Osteocyte (in vitro differentiated cells): Measurements from ENCODE around the gene VWA1. TPM values are rescaled to one million over a fixed set of nuclear protein-coding genes. Genes with fewer than 3 reads are reported as not detected.

Source experiments
- DNase-seq: peaks from one replicate; pipeline ENCODE4 v3.0.0; 2021; ENCODE audit warnings: mixed read lengths; ENCODE audit not compliant: unreplicated experiment; ENCODE audit errors: extremely low spot score
- H3K27ac Mint-ChIP-seq: one replicate; pipeline ENCODE4 v1.8.0; 2021; ENCODE audit warnings: mild to moderate bottlenecking, mixed read lengths; ENCODE audit not compliant: unreplicated experiment
- H3K27me3 Mint-ChIP-seq: one replicate; pipeline ENCODE4 v1.8.0; 2021; ENCODE audit warnings: mixed read lengths; ENCODE audit not compliant: unreplicated experiment
- H3K36me3 Mint-ChIP-seq: one replicate; pipeline ENCODE4 v1.8.0; 2021; ENCODE audit warnings: mixed read lengths; ENCODE audit not compliant: unreplicated experiment
- H3K4me1 Mint-ChIP-seq: one replicate; pipeline ENCODE4 v1.8.0; 2021; ENCODE audit warnings: mixed read lengths; ENCODE audit not compliant: unreplicated experiment
- H3K4me3 Mint-ChIP-seq: one replicate; pipeline ENCODE4 v1.8.0; 2021; ENCODE audit warnings: mild to moderate bottlenecking, moderate library complexity, mixed read lengths; ENCODE audit not compliant: unreplicated experiment
- H3K9me3 Mint-ChIP-seq: one replicate; pipeline ENCODE4 v1.8.0; 2021; ENCODE audit warnings: mixed read lengths; ENCODE audit not compliant: unreplicated experiment
- total RNA-seq: library from RNA; stranded (reverse); gene quantifications from 2 replicates; pipeline ENCODE4 v1.2.1, GENCODE V29; 2021
- TF ChIP-seq, protein P1 (sequence below): fragments of 200-600 bp; sonication (generic); IDR thresholded peaks from 2 replicates; pipeline ENCODE4 v1.5.0; 2021; ENCODE audit warnings: antibody characterized with exemption, mild to moderate bottlenecking, moderate library complexity

VWA1 gene
- total RNA-seq, 1 donor from 2014 or later = 17.5 TPM

GRCh38 chr1:1487701-1488100, 52.2 kb downstream of the VWA1 start:
- DNase-seq = no peak
- no peak overlapping the region for H3K4me3 Mint-ChIP-seq
- H3K36me3 Mint-ChIP-seq = peaks cover 28% of the 10 kb centered on the region
- TF ChIP-seq, protein P1, sequence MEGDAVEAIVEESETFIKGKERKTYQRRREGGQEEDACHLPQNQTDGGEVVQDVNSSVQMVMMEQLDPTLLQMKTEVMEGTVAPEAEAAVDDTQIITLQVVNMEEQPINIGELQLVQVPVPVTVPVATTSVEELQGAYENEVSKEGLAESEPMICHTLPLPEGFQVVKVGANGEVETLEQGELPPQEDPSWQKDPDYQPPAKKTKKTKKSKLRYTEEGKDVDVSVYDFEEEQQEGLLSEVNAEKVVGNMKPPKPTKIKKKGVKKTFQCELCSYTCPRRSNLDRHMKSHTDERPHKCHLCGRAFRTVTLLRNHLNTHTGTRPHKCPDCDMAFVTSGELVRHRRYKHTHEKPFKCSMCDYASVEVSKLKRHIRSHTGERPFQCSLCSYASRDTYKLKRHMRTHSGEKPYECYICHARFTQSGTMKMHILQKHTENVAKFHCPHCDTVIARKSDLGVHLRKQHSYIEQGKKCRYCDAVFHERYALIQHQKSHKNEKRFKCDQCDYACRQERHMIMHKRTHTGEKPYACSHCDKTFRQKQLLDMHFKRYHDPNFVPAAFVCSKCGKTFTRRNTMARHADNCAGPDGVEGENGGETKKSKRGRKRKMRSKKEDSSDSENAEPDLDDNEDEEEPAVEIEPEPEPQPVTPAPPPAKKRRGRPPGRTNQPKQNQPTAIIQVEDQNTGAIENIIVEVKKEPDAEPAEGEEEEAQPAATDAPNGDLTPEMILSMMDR = no peak
- H3K4me1 Mint-ChIP-seq = no peaks in the 10 kb centered on the region
- H3K9me3 Mint-ChIP-seq = no peaks in the 10 kb centered on the region
- no peak overlapping the region for H3K27ac Mint-ChIP-seq
- no peaks in the 10 kb centered on the region for H3K27me3 Mint-ChIP-seq

DNA sequence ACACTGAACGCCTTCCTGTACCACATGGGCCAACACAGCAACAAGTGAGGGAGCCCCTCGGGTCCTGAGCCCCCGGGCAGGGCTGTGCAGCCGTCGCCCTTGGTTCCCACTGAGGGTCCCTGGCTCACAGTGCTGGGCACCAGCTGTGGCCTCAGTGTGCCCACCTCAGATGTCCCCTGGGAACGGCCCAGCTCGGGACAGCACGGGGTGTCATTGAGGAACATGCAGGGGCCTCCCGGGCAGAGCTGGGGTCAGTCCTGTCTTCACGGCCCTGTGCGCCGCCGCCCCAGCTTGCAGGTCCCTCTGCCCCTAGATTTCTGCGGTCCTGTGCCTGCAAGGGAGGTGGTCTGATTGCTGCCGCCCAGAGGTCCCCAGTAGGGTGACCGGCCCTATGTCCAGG, 53.7 kb downstream of the VWA1 start:
- Mint-ChIP-seq H3K27ac (no peak overlapping the region), H3K36me3 (peaks cover 38% of the 10 kb centered on the region), H3K4me3 (no peak overlapping the region), H3K9me3 (no peaks in the 10 kb centered on the region), H3K27me3 (no peaks in the 10 kb centered on the region), H3K4me1 (no peaks in the 10 kb centered on the region)
- TF ChIP-seq, protein P1 = no peak
- DNase-seq = no peak

GRCh38 chr1:1489861-1490260, 54.4 kb downstream of the VWA1 start:
- no peaks in the 10 kb centered on the region for H3K4me1 Mint-ChIP-seq
- H3K27me3 Mint-ChIP-seq = no peaks in the 10 kb centered on the region

GRCh38 chr1:1490633-1491230, 55.2 kb downstream of the VWA1 start:
- TF ChIP-seq, protein P1 = no peak
- peaks cover 38% of the 10 kb centered on the region for H3K36me3 Mint-ChIP-seq
- H3K4me1 Mint-ChIP-seq = no peaks in the 10 kb centered on the region
- no peak for DNase-seq
- no peak overlapping the region for H3K4me3 Mint-ChIP-seq
- no peaks in the 10 kb centered on the region for H3K27me3 Mint-ChIP-seq
- H3K9me3 Mint-ChIP-seq = no peaks in the 10 kb centered on the region
- no peak overlapping the region for H3K27ac Mint-ChIP-seq

More at GRCh38 chr1:1489861-1490260, 54.4 kb downstream of the VWA1 start:
- DNase-seq = no peak
- H3K27ac Mint-ChIP-seq = no peak overlapping the region
- H3K9me3 Mint-ChIP-seq = no peaks in the 10 kb centered on the region
- no peak overlapping the region for H3K4me3 Mint-ChIP-seq
- H3K36me3 Mint-ChIP-seq = peaks cover 38% of the 10 kb centered on the region
- TF ChIP-seq, protein P1 = no peak

GRCh38 chr1:1491601-1492000, 56.1 kb downstream of the VWA1 start:
- no peak overlapping the region for H3K27ac Mint-ChIP-seq
- H3K36me3 Mint-ChIP-seq = peaks cover 38% of the 10 kb centered on the region
- no peaks in the 10 kb centered on the region for H3K9me3 Mint-ChIP-seq
- no peaks in the 10 kb centered on the region for H3K4me1 Mint-ChIP-seq
- TF ChIP-seq, protein P1 = no peak
- H3K27me3 Mint-ChIP-seq = no peaks in the 10 kb centered on the region
- no peak overlapping the region for H3K4me3 Mint-ChIP-seq
- DNase-seq = no peak

Other genes with a start within 250 kb of the VWA1 start
- not detected in 2 replicates for gene TNFRSF18, start 229.1 kb upstream of the VWA1 start, total RNA-seq
- 0.19 TPM in 1 of 2 replicates, not detected in the other for gene TNFRSF4, start 221.5 kb upstream of the VWA1 start, total RNA-seq
- 196 and 200 TPM in 2 replicates for gene SDF4, start 203.7 kb upstream of the VWA1 start, total RNA-seq
- gene B3GALT6, start 203.5 kb upstream of the VWA1 start, total RNA-seq = 38.6 and 39.8 TPM in 2 replicates
- gene C1QTNF12, start 189.0 kb upstream of the VWA1 start, total RNA-seq = 3.6 and 3.8 TPM in 2 replicates
- 58.2 and 65.1 TPM in 2 replicates for gene UBE2J2, start 161.8 kb upstream of the VWA1 start, total RNA-seq
- 6.2 and 11.0 TPM in 2 replicates for gene SCNN1D, start 155.3 kb upstream of the VWA1 start, total RNA-seq
- 62.7 and 73.8 TPM in 2 replicates for gene ACAP3, start 127.8 kb upstream of the VWA1 start, total RNA-seq
- gene PUSL1, start 127.1 kb upstream of the VWA1 start, total RNA-seq = 21.5 and 22.1 TPM in 2 replicates
- gene INTS11, start 111.0 kb upstream of the VWA1 start, total RNA-seq = 101 and 106 TPM in 2 replicates
- 23.5 and 24.7 TPM in 2 replicates for gene CPTP, start 110.9 kb upstream of the VWA1 start, total RNA-seq
- gene TAS1R3, start 104.4 kb upstream of the VWA1 start, total RNA-seq = 0.57 and 0.97 TPM in 2 replicates
- gene DVL1, start 86.3 kb upstream of the VWA1 start, total RNA-seq = 92.9 and 95.7 TPM in 2 replicates
- gene MXRA8, start 77.1 kb upstream of the VWA1 start, total RNA-seq = 440 and 449 TPM in 2 replicates
- gene AURKAIP1, start 60.5 kb upstream of the VWA1 start, total RNA-seq = 116 and 120 TPM in 2 replicates
- gene CCNL2, start 36.4 kb upstream of the VWA1 start, total RNA-seq = 262 and 272 TPM in 2 replicates
- 82.1 and 86.9 TPM in 2 replicates for gene MRPL20, start 28.4 kb upstream of the VWA1 start, total RNA-seq
- 0.21 and 0.24 TPM in 2 replicates for gene ANKRD65, start 14.4 kb upstream of the VWA1 start, total RNA-seq
- 0.27 and 0.44 TPM in 2 replicates for gene ATAD3C, start 14.0 kb downstream of the VWA1 start, total RNA-seq
- gene ATAD3B, start 36.1 kb downstream of the VWA1 start, total RNA-seq = 26.9 and 28.6 TPM in 2 replicates
- gene ATAD3A, start 76.5 kb downstream of the VWA1 start, total RNA-seq = 30.0 and 31.7 TPM in 2 replicates
- 12.4 and 16.6 TPM in 2 replicates for gene TMEM240, start 104.9 kb downstream of the VWA1 start, total RNA-seq
- gene SSU72, start 139.2 kb downstream of the VWA1 start, total RNA-seq = 117 and 121 TPM in 2 replicates
- 25.6 and 28.0 TPM in 2 replicates for gene FNDC10, start 164.4 kb downstream of the VWA1 start, total RNA-seq
- 105 and 108 TPM in 2 replicates for gene MIB2, start 179.8 kb downstream of the VWA1 start, total RNA-seq
- gene MMP23B, start 196.5 kb downstream of the VWA1 start, total RNA-seq = 4.8 and 8.5 TPM in 2 replicates
- gene CDK11B, start 223.3 kb downstream of the VWA1 start, total RNA-seq = 28.8 and 29.7 TPM in 2 replicates